IPS-18a (cell line): ENCODE data around the gene SH3BP5.
"Not testable (repeated sequence)": the region's sequence is repeated elsewhere in the genome, so short reads cannot be mapped to it uniquely, and the experiment has no call there.

Source experiments
- H3K27ac ChIP-seq: one replicate; pipeline ENCODE4 v1.5.1; 2013; ENCODE audit warnings: low read length
- H3K27me3 ChIP-seq: one replicate; pipeline ENCODE4 v1.6.1; 2013; ENCODE audit warnings: mild to moderate bottlenecking, low read length; ENCODE audit not compliant: control insufficient read depth, insufficient read depth
- H3K36me3 ChIP-seq: one replicate; pipeline ENCODE4 v1.6.1; 2013; ENCODE audit warnings: low read depth, low read length; ENCODE audit not compliant: control insufficient read depth
- H3K4me1 ChIP-seq: one replicate; pipeline ENCODE4 v1.6.1; 2013; ENCODE audit warnings: low read depth, low read length; ENCODE audit not compliant: control insufficient read depth
- H3K4me3 ChIP-seq: one replicate; pipeline ENCODE4 v1.5.1; 2013; ENCODE audit warnings: low read length
- H3K9ac ChIP-seq: one replicate; pipeline ENCODE4 v1.6.1; 2013; ENCODE audit warnings: mild to moderate bottlenecking, low read length, moderate library complexity
- H3K9me3 ChIP-seq: one replicate; pipeline ENCODE4 v1.6.1; 2013; ENCODE audit warnings: low read depth, low read length; ENCODE audit not compliant: control insufficient read depth

Gene SH3BP5

GRCh38 chr3:15359677-15360397 lies 27.5 kb upstream of the SH3BP5 start:
- Histone ChIP-seq H3K4me1 (peaks cover 23% of the 10 kb centered on the region), H3K36me3 (no peaks in the 10 kb centered on the region), H3K27ac (no peak overlapping the region), H3K9me3 (no peaks in the 10 kb centered on the region), H3K27me3 (no peaks in the 10 kb centered on the region), H3K4me3 (no peak overlapping the region), H3K9ac (no peak overlapping the region)

GRCh38 chr3:15356651-15357061 lies 24.3 kb upstream of the SH3BP5 start:
- not testable (repeated sequence) for H3K36me3 ChIP-seq, H3K9me3 ChIP-seq, H3K27me3 ChIP-seq, H3K4me3 ChIP-seq
- Histone ChIP-seq H3K4me1 (peaks cover 20% of the 10 kb centered on the region), H3K27ac (peak overlapping the region; percentile 33), H3K9ac (peak overlapping the region; percentile 27)

GRCh38 chr3:15356176-15356575 lies 23.8 kb upstream of the SH3BP5 start:
- H3K27me3 ChIP-seq, result no peaks in the 10 kb centered on the region
- H3K27ac ChIP-seq, result peak overlapping the region; percentile 33
- H3K9me3 ChIP-seq, result no peaks in the 10 kb centered on the region
- no peak overlapping the region for H3K4me3 ChIP-seq
- peaks cover 16% of the 10 kb centered on the region for H3K4me1 ChIP-seq
- H3K36me3 ChIP-seq, result no peaks in the 10 kb centered on the region
- peak overlapping the region; percentile 27 for H3K9ac ChIP-seq

- Histone ChIP-seq H3K4me1 (peaks cover 11% of the 10 kb centered on the region), H3K27me3 (no peaks in the 10 kb centered on the region), H3K9me3 (no peaks in the 10 kb centered on the region), H3K9ac (no peak overlapping the region), H3K36me3 (no peaks in the 10 kb centered on the region), H3K27ac (no peak overlapping the region), H3K4me3 (no peak overlapping the region)
Measured at GRCh38 chr3:15355086-15355485, 22.7 kb upstream of the SH3BP5 start.

- no peaks in the 10 kb centered on the region for H3K36me3 ChIP-seq
- H3K27me3 ChIP-seq, result no peaks in the 10 kb centered on the region
- H3K4me3 ChIP-seq, result no peak overlapping the region
Measured at GRCh38 chr3:15354485-15354884, 22.1 kb upstream of the SH3BP5 start.

GRCh38 chr3:15350141-15350540 lies 17.8 kb upstream of the SH3BP5 start:
- Histone ChIP-seq H3K9me3 (no peaks in the 10 kb centered on the region), H3K4me3 (no peak overlapping the region), H3K4me1 (peaks cover 2% of the 10 kb centered on the region), H3K27me3 (no peaks in the 10 kb centered on the region), H3K27ac (no peak overlapping the region), H3K9ac (no peak overlapping the region), H3K36me3 (no peaks in the 10 kb centered on the region)

More at GRCh38 chr3:15354485-15354884, 22.1 kb upstream of the SH3BP5 start:
- Histone ChIP-seq H3K9ac (no peak overlapping the region), H3K4me1 (peaks cover 12% of the 10 kb centered on the region), H3K9me3 (no peaks in the 10 kb centered on the region), H3K27ac (no peak overlapping the region)

- H3K4me1 ChIP-seq, H3K27ac ChIP-seq: not testable (repeated sequence)
Measured at GRCh38 chr3:15349438-15349837, 17.1 kb upstream of the SH3BP5 start.

GRCh38 chr3:15348246-15348645 lies 15.9 kb upstream of the SH3BP5 start:
- no peak overlapping the region for H3K9ac ChIP-seq
- H3K4me3 ChIP-seq, result no peak overlapping the region
- H3K27ac ChIP-seq, result no peak overlapping the region
- H3K4me1 ChIP-seq, result peaks cover 2% of the 10 kb centered on the region
- H3K36me3 ChIP-seq, result no peaks in the 10 kb centered on the region
- no peaks in the 10 kb centered on the region for H3K27me3 ChIP-seq
- H3K9me3 ChIP-seq, result no peaks in the 10 kb centered on the region

More at GRCh38 chr3:15349438-15349837, 17.1 kb upstream of the SH3BP5 start:
- H3K36me3 ChIP-seq, H3K4me3 ChIP-seq, H3K9me3 ChIP-seq, H3K27me3 ChIP-seq, H3K9ac ChIP-seq: not testable (repeated sequence)

GRCh38 chr3:15347737-15348110 lies 15.3 kb upstream of the SH3BP5 start:
- Histone ChIP-seq H3K9ac (no peak overlapping the region), H3K27me3 (no peaks in the 10 kb centered on the region), H3K4me1 (peaks cover 2% of the 10 kb centered on the region), H3K27ac (no peak overlapping the region), H3K4me3 (no peak overlapping the region), H3K36me3 (no peaks in the 10 kb centered on the region), H3K9me3 (no peaks in the 10 kb centered on the region)

- Histone ChIP-seq H3K4me1 (peaks cover 2% of the 10 kb centered on the region), H3K36me3 (no peaks in the 10 kb centered on the region), H3K27ac (no peak overlapping the region), H3K9me3 (no peaks in the 10 kb centered on the region), H3K4me3 (no peak overlapping the region), H3K9ac (no peak overlapping the region), H3K27me3 (no peaks in the 10 kb centered on the region)
Measured at GRCh38 chr3:15347063-15347736, 14.8 kb upstream of the SH3BP5 start.

GRCh38 chr3:15346516-15346915 lies 14.1 kb upstream of the SH3BP5 start:
- no peaks in the 10 kb centered on the region for H3K9me3 ChIP-seq
- no peak overlapping the region for H3K27ac ChIP-seq
- H3K36me3 ChIP-seq, result no peaks in the 10 kb centered on the region
- H3K4me3 ChIP-seq, result no peak overlapping the region
- no peaks in the 10 kb centered on the region for H3K27me3 ChIP-seq
- H3K9ac ChIP-seq, result no peak overlapping the region
- H3K4me1 ChIP-seq, result peaks cover 2% of the 10 kb centered on the region

- Histone ChIP-seq H3K27me3 (no peaks in the 10 kb centered on the region), H3K27ac (no peak overlapping the region), H3K9ac (no peak overlapping the region), H3K9me3 (no peaks in the 10 kb centered on the region), H3K4me1 (peaks cover 2% of the 10 kb centered on the region), H3K4me3 (no peak overlapping the region), H3K36me3 (no peaks in the 10 kb centered on the region)
Measured at GRCh38 chr3:15345608-15346137, 13.3 kb upstream of the SH3BP5 start.
